Neutrophil (primary cell): ENCODE results near the gene KRTAP4-9.
"Not testable (repeated sequence)": the region's sequence is repeated elsewhere in the genome, so short reads cannot be mapped to it uniquely, and the experiment has no call there.

Experiments used
- H3K27ac ChIP-seq: fragments of 200-600 bp; sonication (generic); 2 replicates; pipeline ENCODE4 v1.5.1; 2016; ENCODE audit warnings: mild to moderate bottlenecking, moderate library complexity
- H3K27me3 ChIP-seq: fragments of 200-600 bp; sonication (generic); 2 replicates; pipeline ENCODE4 v1.6.0; 2016; ENCODE audit warnings: mild to moderate bottlenecking
- H3K36me3 ChIP-seq: fragments of 200-600 bp; sonication (generic); 2 replicates; pipeline ENCODE4 v1.5.1; 2017
- H3K4me1 ChIP-seq, 2 experiments: fragments of 200-600 bp in 1 of 2; sonication (generic) in 1 of 2; 1 replicate in 1 of 2; 2 replicates in 1 of 2; pipeline versions ENCODE4 v1.5.1 to v1.6.1; 2013 to 2016; ENCODE audit warnings: low read depth in 1 of 2, low read length in 1 of 2, mild to moderate bottlenecking in 1 of 2, moderate library complexity in 1 of 2; ENCODE audit not compliant: control insufficient read depth in 1 of 2, insufficient read depth in 1 of 2
- H3K4me3 ChIP-seq, 2 experiments: fragments of 200-600 bp in 1 of 2; sonication (generic) in 1 of 2; 1 replicate in 1 of 2; 2 replicates in 1 of 2; pipeline ENCODE4 v1.5.1; 2013 to 2016; ENCODE audit warnings: low read depth in 1 of 2, low read length in 1 of 2, mild to moderate bottlenecking in 1 of 2, moderate library complexity in 1 of 2
- H3K9me3 ChIP-seq: fragments of 200-600 bp; sonication (generic); 2 replicates; pipeline ENCODE4 v1.5.1; 2016
- CTCF ChIP-seq: fragments of 200-600 bp; sonication (generic); IDR thresholded peaks from 2 replicates; pipeline ENCODE4 v1.5.1; 2016; ENCODE audit warnings: antibody characterized with exemption

Gene KRTAP4-9

GRCh38 chr17:41145261-41145660 lies 40.1 kb downstream of the KRTAP4-9 start:
- Histone ChIP-seq H3K27me3 (peaks cover 9% of the 10 kb centered on the region), H3K9me3 (no peaks in the 10 kb centered on the region), H3K27ac (no peak overlapping the region), H3K4me1 (no peaks in the 10 kb centered on the region), H3K4me3 (no peak overlapping the region), H3K36me3 (no peaks in the 10 kb centered on the region)
- no peak for TF ChIP-seq CTCF

- TF ChIP-seq CTCF: no peak
- Histone ChIP-seq H3K4me3 (no peak overlapping the region), H3K4me1 (no peaks in the 10 kb centered on the region), H3K9me3 (no peaks in the 10 kb centered on the region), H3K27ac (no peak overlapping the region), H3K27me3 (peaks cover 16% of the 10 kb centered on the region), H3K36me3 (no peaks in the 10 kb centered on the region)
Observed at GRCh38 chr17:41147531-41148204, 42.5 kb downstream of the KRTAP4-9 start.

- not testable (repeated sequence) for H3K4me1 ChIP-seq, H3K27ac ChIP-seq, H3K36me3 ChIP-seq, H3K9me3 ChIP-seq, H3K4me3 ChIP-seq
- peaks cover 16% of the 10 kb centered on the region for H3K27me3 ChIP-seq
Observed at GRCh38 chr17:41148971-41149651, 43.9 kb downstream of the KRTAP4-9 start.

GRCh38 chr17:41149652-41149985 lies 44.4 kb downstream of the KRTAP4-9 start, which contains the start of gene KRTAP4-5:
TSS of gene KRTAP4-5 (minus strand) at chr17:41149825. CDS start at chr17:41149767, 58 bp downstream.
- Histone ChIP-seq H3K27ac (no peak within 1 kb of the TSS), H3K4me1 (no peaks in the 10 kb centered on the region), H3K27me3 (peaks cover 16% of the 10 kb centered on the region), H3K36me3 (no peaks in the 10 kb centered on the region), H3K4me3 (no peak within 1 kb of the TSS), H3K9me3 (no peaks in the 10 kb centered on the region)
- no peak for TF ChIP-seq CTCF

- Histone ChIP-seq H3K27ac (no peak overlapping the region), H3K36me3 (no peaks in the 10 kb centered on the region), H3K4me1 (no peaks in the 10 kb centered on the region), H3K27me3 (peaks cover 16% of the 10 kb centered on the region), H3K9me3 (no peaks in the 10 kb centered on the region), H3K4me3 (no peak overlapping the region)
- no peak for TF ChIP-seq CTCF
Observed at GRCh38 chr17:41150026-41150425, 44.8 kb downstream of the KRTAP4-9 start.

- Histone ChIP-seq H3K36me3 (no peaks in the 10 kb centered on the region), H3K27ac (no peak overlapping the region), H3K4me3 (no peak overlapping the region), H3K27me3 (peaks cover 16% of the 10 kb centered on the region), H3K9me3 (no peaks in the 10 kb centered on the region), H3K4me1 (no peaks in the 10 kb centered on the region)
- TF ChIP-seq CTCF: no peak
Observed at GRCh38 chr17:41151525-41151924, 46.3 kb downstream of the KRTAP4-9 start.
